ENCODE data around the gene SF3B5.

SF3B5 gene

DNA sequence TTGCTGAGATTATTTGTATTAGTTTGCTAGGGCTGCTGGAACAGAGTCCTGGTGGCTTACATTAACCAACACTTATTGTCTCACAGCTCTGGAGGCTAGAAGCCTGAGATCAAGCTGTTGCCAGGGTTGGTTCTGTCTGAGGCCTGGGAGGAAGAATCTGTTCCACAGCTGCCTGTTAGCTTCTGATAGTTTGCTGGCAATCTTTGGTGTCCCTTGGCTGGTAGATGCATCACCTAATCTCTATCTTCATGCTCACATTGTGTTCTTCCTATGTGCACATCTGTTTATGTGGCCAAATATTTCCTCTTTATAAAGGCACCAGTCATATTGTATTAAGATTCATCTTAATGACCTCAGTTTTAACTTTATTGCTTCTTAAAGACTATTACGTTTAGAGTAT is 19.5 kb downstream of the SF3B5 start:
- DNase-seq (ENCODE audit: low spot score) = no peak
- WGBS, 2 donors (ENCODE audit: extremely low coverage in 2 of 2, insufficient read length in 2 of 2, insufficient replicate concordance in 1 of 2) = no CpG with 5 or more reads among the region's 1 CpG
- Histone ChIP-seq H2BK12ac (ENCODE audit: low read length) (no peak overlapping the region), H3K23ac (ENCODE audit: low read depth, low read length, poor library complexity) (no peak overlapping the region), H3K18ac (ENCODE audit: low read length) (no peak overlapping the region), H3K9ac (ENCODE audit: low read depth, low read length, poor library complexity) (no peak overlapping the region), H3K4me2 (ENCODE audit: insufficient read depth, low read length, poor library complexity, severe bottlenecking) (no peak overlapping the region), H3K4me3 (ENCODE audit: low read length in 2 of 2) (no peak overlapping the region), H3K4me1 (ENCODE audit: control insufficient read depth in 2 of 2, insufficient read depth in 1 of 2, low read depth in 1 of 2, low read length in 2 of 2) (no peaks in the 10 kb centered on the region), H3K4ac (ENCODE audit: low read length) (no peak overlapping the region), H3K27me3 (ENCODE audit: control insufficient read depth in 3 of 3, insufficient read depth in 3 of 3, low read depth in 1 of 3, low read length in 3 of 3) (peaks cover 0 to 15% (median 0%) of the 10 kb centered on the region in 3 experiments), H2AFZ (ENCODE audit: low read length) (no peak overlapping the region), H4K8ac (ENCODE audit: low read depth, low read length) (no peak overlapping the region), H3K9me3 (replicated peaks in 1 of 2; ENCODE audit: control insufficient read depth in 2 of 2, insufficient read depth in 1 of 2, low read depth in 1 of 2, low read length in 2 of 2) (no peaks in the 10 kb centered on the region), H3K79me1 (ENCODE audit: low read depth, low read length) (no peaks in the 10 kb centered on the region), H2BK120ac (ENCODE audit: low read depth, low read length) (no peak overlapping the region), H3K27ac (replicated peaks; ENCODE audit: low read length) (no peak overlapping the region), H2BK5ac (ENCODE audit: low read length) (no peak overlapping the region), H2AK5ac (ENCODE audit: low read depth, low read length) (no peak overlapping the region), H4K91ac (ENCODE audit: low read depth, low read length, poor library complexity) (no peak overlapping the region), H3K14ac (ENCODE audit: low read length) (no peak overlapping the region), H3K36me3 (replicated peaks in 1 of 2; ENCODE audit: control insufficient read depth in 2 of 2, insufficient read depth in 2 of 2, low read length in 2 of 2) (no peaks in the 10 kb centered on the region), H2BK15ac (ENCODE audit: low read length) (no peak overlapping the region)

DNA sequence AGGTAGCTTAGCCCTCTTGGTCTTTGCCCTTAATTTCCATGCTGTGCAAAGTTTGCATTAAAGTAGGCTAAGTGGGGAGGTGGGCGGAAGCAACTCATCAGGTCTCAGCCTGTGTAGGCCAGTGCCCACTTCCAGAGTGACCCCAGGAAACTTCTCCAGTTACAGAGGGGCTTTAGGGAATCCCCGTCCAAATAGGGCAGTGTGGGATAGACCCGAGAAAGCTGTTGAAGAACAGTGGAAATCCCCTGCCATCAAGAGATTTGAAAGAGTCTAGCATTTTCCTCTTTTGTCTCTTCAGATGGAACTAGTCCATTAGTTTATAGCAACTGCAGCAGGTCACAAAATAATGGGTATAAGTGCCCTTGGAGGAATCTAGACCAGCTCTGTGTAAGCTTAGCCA is 20.2 kb downstream of the SF3B5 start:
- no peaks in the 10 kb centered on the region for H3K79me1 ChIP-seq (ENCODE audit: low read depth, low read length)
- no peak overlapping the region for H4K91ac ChIP-seq (ENCODE audit: low read depth, low read length, poor library complexity)
- no peak overlapping the region for H3K4me2 ChIP-seq (ENCODE audit: insufficient read depth, low read length, poor library complexity, severe bottlenecking)
- H3K36me3 ChIP-seq (replicated peaks in 1 of 2; ENCODE audit: control insufficient read depth in 2 of 2, insufficient read depth in 2 of 2, low read length in 2 of 2) = no peaks in the 10 kb centered on the region
- no peak overlapping the region for H3K23ac ChIP-seq (ENCODE audit: low read depth, low read length, poor library complexity)
- DNase-seq (ENCODE audit: low spot score) = no peak
- H2BK12ac ChIP-seq (ENCODE audit: low read length) = no peak overlapping the region
- no peak overlapping the region for H2BK5ac ChIP-seq (ENCODE audit: low read length)
- WGBS, 2 donors (ENCODE audit: extremely low coverage in 2 of 2, insufficient read length in 2 of 2, insufficient replicate concordance in 1 of 2) = no CpG with 5 or more reads among the region's 3 CpGs
- no peaks in the 10 kb centered on the region for H3K9me3 ChIP-seq (replicated peaks in 1 of 2; ENCODE audit: control insufficient read depth in 2 of 2, insufficient read depth in 1 of 2, low read depth in 1 of 2, low read length in 2 of 2)
- no peak overlapping the region for H4K8ac ChIP-seq (ENCODE audit: low read depth, low read length)
- H2BK15ac ChIP-seq (ENCODE audit: low read length) = no peak overlapping the region
- no peak overlapping the region for H3K4ac ChIP-seq (ENCODE audit: low read length)
- H3K18ac ChIP-seq (ENCODE audit: low read length) = no peak overlapping the region
- no peaks in the 10 kb centered on the region for H3K4me1 ChIP-seq (ENCODE audit: control insufficient read depth in 2 of 2, insufficient read depth in 1 of 2, low read depth in 1 of 2, low read length in 2 of 2)
- no peak overlapping the region for H3K27ac ChIP-seq (replicated peaks; ENCODE audit: low read length)
- no peak overlapping the region for H3K9ac ChIP-seq (ENCODE audit: low read depth, low read length, poor library complexity)
- no peak overlapping the region for H3K4me3 ChIP-seq (ENCODE audit: low read length in 2 of 2)
- no peak overlapping the region for H3K14ac ChIP-seq (ENCODE audit: low read length)
- no peak overlapping the region for H2BK120ac ChIP-seq (ENCODE audit: low read depth, low read length)
- H2AK5ac ChIP-seq (ENCODE audit: low read depth, low read length) = no peak overlapping the region
- peaks cover 0 to 18% (median 0%) of the 10 kb centered on the region in 3 experiments for H3K27me3 ChIP-seq (ENCODE audit: control insufficient read depth in 3 of 3, insufficient read depth in 3 of 3, low read depth in 1 of 3, low read length in 3 of 3)
- no peak overlapping the region for H2AFZ ChIP-seq (ENCODE audit: low read length)

DNA sequence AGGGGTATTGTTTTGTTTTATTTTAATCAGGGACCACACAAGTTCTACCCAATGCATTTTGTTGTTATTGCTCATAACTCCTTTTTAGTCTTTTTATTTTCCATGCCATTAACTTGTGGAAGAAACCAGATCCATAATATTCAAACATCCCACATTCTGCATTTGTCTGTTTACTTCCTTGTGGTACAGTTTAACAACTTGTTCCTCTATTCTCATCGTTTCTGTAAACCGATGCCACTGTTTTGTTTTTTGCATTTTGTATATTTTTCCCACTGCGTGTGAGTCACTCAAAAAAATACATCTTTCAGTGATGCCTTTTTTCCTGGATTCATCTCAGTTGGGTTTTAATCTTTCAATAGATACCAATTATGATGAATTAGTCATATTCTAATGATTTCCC is 22.3 kb downstream of the SF3B5 start:
- Histone ChIP-seq H4K91ac (ENCODE audit: low read depth, low read length, poor library complexity) (no peak overlapping the region), H3K4me3 (ENCODE audit: low read length in 2 of 2) (no peak overlapping the region), H3K79me1 (ENCODE audit: low read depth, low read length) (no peaks in the 10 kb centered on the region), H4K8ac (ENCODE audit: low read depth, low read length) (no peak overlapping the region), H3K4me2 (ENCODE audit: insufficient read depth, low read length, poor library complexity, severe bottlenecking) (no peak overlapping the region), H3K14ac (ENCODE audit: low read length) (no peak overlapping the region), H2AFZ (ENCODE audit: low read length) (no peak overlapping the region), H3K9ac (ENCODE audit: low read depth, low read length, poor library complexity) (no peak overlapping the region), H2BK12ac (ENCODE audit: low read length) (no peak overlapping the region), H2BK120ac (ENCODE audit: low read depth, low read length) (no peak overlapping the region), H3K9me3 (replicated peaks in 1 of 2; ENCODE audit: control insufficient read depth in 2 of 2, insufficient read depth in 1 of 2, low read depth in 1 of 2, low read length in 2 of 2) (no peaks in the 10 kb centered on the region), H2AK5ac (ENCODE audit: low read depth, low read length) (no peak overlapping the region), H3K18ac (ENCODE audit: low read length) (no peak overlapping the region), H2BK5ac (ENCODE audit: low read length) (no peak overlapping the region), H3K27ac (replicated peaks; ENCODE audit: low read length) (no peak overlapping the region), H3K4me1 (ENCODE audit: control insufficient read depth in 2 of 2, insufficient read depth in 1 of 2, low read depth in 1 of 2, low read length in 2 of 2) (no peaks in the 10 kb centered on the region), H3K4ac (ENCODE audit: low read length) (no peak overlapping the region), H2BK15ac (ENCODE audit: low read length) (no peak overlapping the region), H3K27me3 (ENCODE audit: control insufficient read depth in 3 of 3, insufficient read depth in 3 of 3, low read depth in 1 of 3, low read length in 3 of 3) (peaks cover 0 to 21% (median 0%) of the 10 kb centered on the region in 3 experiments), H3K36me3 (replicated peaks in 1 of 2; ENCODE audit: control insufficient read depth in 2 of 2, insufficient read depth in 2 of 2, low read length in 2 of 2) (no peaks in the 10 kb centered on the region), H3K23ac (ENCODE audit: low read depth, low read length, poor library complexity) (no peak overlapping the region)
- no peak for DNase-seq (ENCODE audit: low spot score)
- WGBS, 2 donors (ENCODE audit: extremely low coverage in 2 of 2, insufficient read length in 2 of 2, insufficient replicate concordance in 1 of 2) = no CpG with 5 or more reads among the region's 3 CpGs

DNA sequence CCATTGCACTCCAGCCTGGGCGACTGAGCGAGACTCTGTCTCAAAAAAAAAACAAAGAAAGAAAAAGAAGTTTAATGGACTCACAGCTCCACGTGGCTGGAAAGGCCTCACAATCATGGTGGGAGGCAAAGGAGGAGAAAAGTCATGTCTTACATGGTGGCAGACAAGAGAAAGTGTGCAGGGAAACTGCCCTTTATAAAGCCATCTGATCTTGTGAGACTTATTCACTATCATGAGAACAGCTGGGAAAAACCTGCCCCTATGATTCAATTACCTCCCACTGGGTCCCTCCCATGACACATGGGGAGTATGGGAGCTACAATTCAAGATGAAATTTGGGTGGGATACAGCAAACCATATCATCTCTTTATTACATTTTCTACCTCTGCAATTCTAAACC is 25.9 kb downstream of the SF3B5 start:
- Histone ChIP-seq H4K8ac (ENCODE audit: low read depth, low read length) (no peak overlapping the region), H2AFZ (ENCODE audit: low read length) (no peak overlapping the region), H3K27ac (replicated peaks; ENCODE audit: low read length) (no peak overlapping the region), H3K79me1 (ENCODE audit: low read depth, low read length) (no peaks in the 10 kb centered on the region), H4K91ac (ENCODE audit: low read depth, low read length, poor library complexity) (no peak overlapping the region), H3K27me3 (ENCODE audit: control insufficient read depth in 3 of 3, insufficient read depth in 3 of 3, low read depth in 1 of 3, low read length in 3 of 3) (peaks cover 0 to 50% (median 14%) of the 10 kb centered on the region in 3 experiments), H3K36me3 (replicated peaks in 1 of 2; ENCODE audit: control insufficient read depth in 2 of 2, insufficient read depth in 2 of 2, low read length in 2 of 2) (no peaks in the 10 kb centered on the region), H3K9me3 (replicated peaks in 1 of 2; ENCODE audit: control insufficient read depth in 2 of 2, insufficient read depth in 1 of 2, low read depth in 1 of 2, low read length in 2 of 2) (no peaks in the 10 kb centered on the region), H3K4me1 (ENCODE audit: control insufficient read depth in 2 of 2, insufficient read depth in 1 of 2, low read depth in 1 of 2, low read length in 2 of 2) (peaks cover 0 to 3% of the 10 kb centered on the region in 2 donors), H2BK5ac (ENCODE audit: low read length) (no peak overlapping the region), H3K4ac (ENCODE audit: low read length) (no peak overlapping the region), H3K4me2 (ENCODE audit: insufficient read depth, low read length, poor library complexity, severe bottlenecking) (no peak overlapping the region), H3K18ac (ENCODE audit: low read length) (no peak overlapping the region), H2BK15ac (ENCODE audit: low read length) (no peak overlapping the region), H3K23ac (ENCODE audit: low read depth, low read length, poor library complexity) (no peak overlapping the region), H3K14ac (ENCODE audit: low read length) (no peak overlapping the region), H2BK120ac (ENCODE audit: low read depth, low read length) (no peak overlapping the region), H3K9ac (ENCODE audit: low read depth, low read length, poor library complexity) (no peak overlapping the region), H2BK12ac (ENCODE audit: low read length) (no peak overlapping the region), H3K4me3 (ENCODE audit: low read length in 2 of 2) (no peak overlapping the region), H2AK5ac (ENCODE audit: low read depth, low read length) (no peak overlapping the region)
- DNase-seq (ENCODE audit: low spot score) = no peak
- WGBS, 2 donors (ENCODE audit: extremely low coverage in 2 of 2, insufficient read length in 2 of 2, insufficient replicate concordance in 1 of 2) = no CpG with 5 or more reads among the region's 3 CpGs

All from neuronal stem cell (in vitro differentiated cells).